HepG2 (cell line): ENCODE results near the gene CDC42BPG. TPM values are rescaled to one million over a fixed set of nuclear protein-coding genes. Genes with fewer than 3 reads are reported as not detected.

Experiments
- AKAP8 ChIP-seq: sonication (generic); formaldehyde crosslinking; IDR thresholded peaks from 2 replicates; pipeline ENCODE4 v1.5.1; 2020; ENCODE audit warnings: mild to moderate bottlenecking, missing genetic modification reagents
- BHLHE40 ChIP-seq: IDR thresholded peaks from 2 replicates; pipeline ENCODE4 v1.6.1; 2011; ENCODE audit warnings: low read length, improper control_type of control experiment
- BORCS8-MEF2B ChIP-seq: sonication (generic); formaldehyde crosslinking; IDR thresholded peaks from 2 replicates; pipeline ENCODE4 v1.8.0; 2022; ENCODE audit warnings: mild to moderate bottlenecking, missing genetic modification reagents
- CC2D1A ChIP-seq: sonication (generic); formaldehyde crosslinking; IDR thresholded peaks from 2 replicates; pipeline ENCODE4 v1.8.1; 2023; ENCODE audit warnings: mild to moderate bottlenecking, missing genetic modification reagents
- FOXA3 ChIP-seq: IDR thresholded peaks from 2 replicates; pipeline ENCODE4 v1.6.1; 2016; ENCODE audit warnings: missing genetic modification reagents, missing compliant biosample characterization
- FOXK1 ChIP-seq: sonication (generic); formaldehyde crosslinking; IDR thresholded peaks from 2 replicates; pipeline ENCODE4 v1.4.0; 2020; ENCODE audit warnings: low read depth, missing genetic modification reagents, borderline replicate concordance
- HDAC6 ChIP-seq: fragments of 200-600 bp; sonication (generic); IDR thresholded peaks from 2 replicates; pipeline ENCODE4 v1.7.0; 2017; ENCODE audit warnings: mild to moderate bottlenecking, antibody characterized with exemption, low read length, low read depth
- HOXA3 ChIP-seq: sonication (generic); formaldehyde crosslinking; IDR thresholded peaks from 2 replicates; pipeline ENCODE4 v1.5.0; 2020; ENCODE audit warnings: missing genetic modification reagents
- IRF2 ChIP-seq: IDR thresholded peaks from 2 replicates; pipeline ENCODE4 v1.6.1; 2018; ENCODE audit warnings: missing genetic modification reagents, missing compliant biosample characterization
- JUN ChIP-seq: sonication (generic); formaldehyde crosslinking; IDR thresholded peaks from 2 replicates; pipeline ENCODE4 v1.4.0; 2020; ENCODE audit warnings: mild to moderate bottlenecking, missing genetic modification reagents
- NAIF1 ChIP-seq: sonication (generic); formaldehyde crosslinking; IDR thresholded peaks from 2 replicates; pipeline ENCODE4 v1.5.0; 2020; ENCODE audit warnings: mild to moderate bottlenecking, missing genetic modification reagents, borderline replicate concordance
- NFKB2 ChIP-seq: sonication (generic); formaldehyde crosslinking; IDR thresholded peaks from 2 replicates; pipeline ENCODE4 v1.4.0; 2020; ENCODE audit warnings: missing genetic modification reagents, borderline replicate concordance
- NKX3-1 ChIP-seq: sonication (generic); formaldehyde crosslinking; IDR thresholded peaks from 2 replicates; pipeline ENCODE4 v1.5.0; 2020; ENCODE audit warnings: missing genetic modification reagents
- POLR2G ChIP-seq: fragments of 200-400 bp; formaldehyde crosslinking; IDR thresholded peaks from 2 replicates; pipeline ENCODE4 v1.6.1; 2018; ENCODE audit warnings: mild to moderate bottlenecking, low read depth, low read length, moderate library complexity
- SP4 ChIP-seq: sonication (generic); formaldehyde crosslinking; IDR thresholded peaks from 2 replicates; pipeline ENCODE4 v1.8.1; 2023; ENCODE audit warnings: mild to moderate bottlenecking, missing genetic modification reagents
- THAP11 ChIP-seq: IDR thresholded peaks from 2 replicates; pipeline ENCODE4 v1.6.1; 2016; ENCODE audit warnings: missing biosample characterization, missing genetic modification reagents
- XBP1 ChIP-seq: sonication (generic); formaldehyde crosslinking; IDR thresholded peaks from 2 replicates; pipeline ENCODE4 v1.5.0; 2020; ENCODE audit warnings: missing genetic modification reagents
- ZFP36L2 ChIP-seq: sonication (generic); formaldehyde crosslinking; IDR thresholded peaks from 2 replicates; pipeline ENCODE4 v1.4.0; 2020; ENCODE audit warnings: missing genetic modification reagents
- ZNF205 ChIP-seq: IDR thresholded peaks from 2 replicates; pipeline ENCODE4 v1.6.1; 2018; ENCODE audit warnings: missing biosample characterization, missing genetic modification reagents
- ZNF549 ChIP-seq: sonication (generic); formaldehyde crosslinking; IDR thresholded peaks from 2 replicates; pipeline ENCODE4 v1.5.0; 2020; ENCODE audit warnings: missing genetic modification reagents
- ZNF703 ChIP-seq: sonication (generic); formaldehyde crosslinking; IDR thresholded peaks from 2 replicates; pipeline ENCODE4 v1.5.1; 2020; ENCODE audit warnings: missing genetic modification reagents, mild to moderate bottlenecking, moderate library complexity, borderline replicate concordance
- ZNF768 ChIP-seq: sonication (generic); formaldehyde crosslinking; IDR thresholded peaks from 2 replicates; pipeline ENCODE4 v1.4.0; 2020; ENCODE audit warnings: missing genetic modification reagents
- ZNF781 ChIP-seq: sonication (generic); formaldehyde crosslinking; IDR thresholded peaks from 2 replicates; pipeline ENCODE4 v1.5.1; 2020; ENCODE audit warnings: borderline replicate concordance, mild to moderate bottlenecking, missing genetic modification reagents; ENCODE audit errors: not compliant biosample characterization
- ZNF792 ChIP-seq: IDR thresholded peaks from 2 replicates; pipeline ENCODE4 v1.6.1; 2016
- ZSCAN9 ChIP-seq: IDR thresholded peaks from 2 replicates; pipeline ENCODE4 v1.6.1; 2016; ENCODE audit warnings: borderline replicate concordance
- polyA plus RNA-seq, 8 experiments: library from polyadenylated mRNA; depleted of rRNA in 3 of 8; stranded (reverse) in 7 of 8; unstranded in 1 of 8; fragments of >200 nt; fragmentation: Illumina TruSeq in 4 of 8; extraction: Trizol in 4 of 8; gene quantifications; 2 replicates each; pipeline versions ENCODE4 v1.2.1 to v1.2.3, GENCODE V29; 2011 to 2016; ENCODE audit warnings: low read depth in 4 of 8, missing spikeins in 1 of 8, mixed read lengths in 1 of 8; ENCODE audit not compliant: insufficient read depth in 1 of 8
- total RNA-seq, 5 experiments: library from RNA; depleted of rRNA; stranded (reverse); fragments of >200 nt; fragmentation: Illumina TruSeq; extraction: Trizol; gene quantifications; 2 replicates each; pipeline ENCODE4 v1.2.3, GENCODE V29; 2016; ENCODE audit warnings: low read depth in 1 of 5
- TF ChIP-seq, protein P1 (sequence below): sonication (generic); formaldehyde crosslinking; IDR thresholded peaks from 2 replicates; pipeline ENCODE4 v1.5.1; 2020; ENCODE audit warnings: mild to moderate bottlenecking, moderate library complexity, missing genetic modification reagents
- TF ChIP-seq, protein P2 (sequence below): sonication (generic); formaldehyde crosslinking; IDR thresholded peaks from 2 replicates; pipeline ENCODE4 v1.5.1; 2020; ENCODE audit warnings: mild to moderate bottlenecking, missing genetic modification reagents, borderline replicate concordance
- TF ChIP-seq, protein P3 (sequence below): sonication (generic); formaldehyde crosslinking; IDR thresholded peaks from 2 replicates; pipeline ENCODE4 v1.8.0; 2022; ENCODE audit warnings: low read depth, missing genetic modification reagents

Gene CDC42BPG
- total and polyA plus RNA-seq, 2 of the 13 experiments (the other 11 are each of a cell fraction or from before 2014, with no cell fraction given), result 0.55 to 1.4 TPM

DNA sequence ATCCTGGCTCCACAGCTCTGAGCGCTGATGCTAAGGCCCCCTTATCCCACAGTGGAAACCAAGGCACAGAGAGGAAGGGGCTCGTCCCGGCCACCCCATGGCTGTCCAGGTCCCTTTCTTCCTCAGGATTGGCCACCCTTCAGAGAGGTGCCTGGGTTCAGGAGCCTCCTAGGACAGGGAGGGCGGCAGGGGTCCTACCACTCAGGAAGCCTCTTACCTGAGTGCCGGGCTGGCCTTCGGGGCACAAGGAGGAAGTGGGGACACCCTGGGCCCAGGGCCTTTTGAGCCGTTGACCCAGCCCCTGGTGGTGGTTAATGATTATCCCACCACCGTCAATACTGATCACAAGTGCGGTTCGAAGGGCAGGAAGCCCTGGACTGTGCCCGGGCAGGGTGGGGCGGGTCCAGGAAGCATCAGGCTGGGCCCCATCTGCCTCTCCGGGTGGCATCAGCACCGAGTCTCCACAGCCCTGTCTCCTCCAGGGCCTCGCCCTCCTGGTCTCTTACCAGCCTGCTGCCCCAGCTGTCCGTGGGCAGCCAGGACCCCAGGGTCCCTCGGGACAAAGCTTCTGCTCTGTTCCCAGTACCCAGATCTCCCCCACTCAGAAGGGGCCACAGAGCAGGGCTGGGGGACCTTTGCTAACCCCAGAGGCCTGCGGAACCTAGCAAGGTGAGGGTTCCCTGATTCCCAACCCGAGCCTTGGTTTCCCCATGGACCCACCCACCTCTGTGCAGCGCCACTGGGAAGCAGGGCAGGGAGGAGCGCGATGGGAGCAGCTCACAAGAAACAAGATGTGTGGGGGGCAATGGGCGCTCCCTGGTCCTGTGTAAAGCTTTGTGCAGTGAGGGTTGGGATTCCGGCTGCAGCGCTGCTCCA, 49.0 kb upstream of the CDC42BPG start (continued):
- TF ChIP-seq CC2D1A (CRISPR knock-in tag) (no peak), BORCS8-MEF2B (CRISPR knock-in tag) (no peak), IRF2 (CRISPR knock-in tag) (peak; percentile 69), ZNF768 (no peak; the same call in 1 of the 2 replicates), ZSCAN9 (CRISPR knock-in tag) (no peak), NFKB2 (CRISPR knock-in tag) (no peak; the same call in 1 of the 2 replicates), HOXA3 (CRISPR knock-in tag) (peak; percentile 76; the same call in 1 of the 2 replicates), ZNF792 (peak; percentile 86), NKX3-1 (CRISPR knock-in tag) (no peak), ZNF781 (CRISPR knock-in tag) (no peak), AKAP8 (CRISPR knock-in tag) (0 out of 2 replicates have a peak, but pooled peaks have one; percentile 72), POLR2G (peak; percentile 97), JUN (0 out of 2 replicates have a peak, but pooled peaks have one; percentile 30), FOXK1 (CRISPR knock-in tag) (0 out of 2 replicates have a peak, but pooled peaks have one; percentile 32), FOXA3 (CRISPR knock-in tag) (peak; percentile 71), SP4 (CRISPR knock-in tag) (peak; percentile 8; the same call in 1 of the 2 replicates), XBP1 (no peak), ZFP36L2 (CRISPR knock-in tag) (no peak), ZNF549 (CRISPR knock-in tag) (no peak), ZNF703 (no peak), ZNF205 (CRISPR knock-in tag) (0 out of 2 replicates have a peak, but pooled peaks have one; percentile 37), NAIF1 (CRISPR knock-in tag) (peak; percentile 80), THAP11 (CRISPR knock-in tag) (peak; percentile 72), BHLHE40 (no peak), HDAC6 (no peak)
- TF ChIP-seq, protein P1, sequence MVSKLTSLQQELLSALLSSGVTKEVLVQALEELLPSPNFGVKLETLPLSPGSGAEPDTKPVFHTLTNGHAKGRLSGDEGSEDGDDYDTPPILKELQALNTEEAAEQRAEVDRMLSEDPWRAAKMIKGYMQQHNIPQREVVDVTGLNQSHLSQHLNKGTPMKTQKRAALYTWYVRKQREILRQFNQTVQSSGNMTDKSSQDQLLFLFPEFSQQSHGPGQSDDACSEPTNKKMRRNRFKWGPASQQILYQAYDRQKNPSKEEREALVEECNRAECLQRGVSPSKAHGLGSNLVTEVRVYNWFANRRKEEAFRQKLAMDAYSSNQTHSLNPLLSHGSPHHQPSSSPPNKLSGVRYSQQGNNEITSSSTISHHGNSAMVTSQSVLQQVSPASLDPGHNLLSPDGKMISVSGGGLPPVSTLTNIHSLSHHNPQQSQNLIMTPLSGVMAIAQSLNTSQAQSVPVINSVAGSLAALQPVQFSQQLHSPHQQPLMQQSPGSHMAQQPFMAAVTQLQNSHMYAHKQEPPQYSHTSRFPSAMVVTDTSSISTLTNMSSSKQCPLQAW (CRISPR knock-in tag), result peak; percentile 100
- TF ChIP-seq, protein P2, sequence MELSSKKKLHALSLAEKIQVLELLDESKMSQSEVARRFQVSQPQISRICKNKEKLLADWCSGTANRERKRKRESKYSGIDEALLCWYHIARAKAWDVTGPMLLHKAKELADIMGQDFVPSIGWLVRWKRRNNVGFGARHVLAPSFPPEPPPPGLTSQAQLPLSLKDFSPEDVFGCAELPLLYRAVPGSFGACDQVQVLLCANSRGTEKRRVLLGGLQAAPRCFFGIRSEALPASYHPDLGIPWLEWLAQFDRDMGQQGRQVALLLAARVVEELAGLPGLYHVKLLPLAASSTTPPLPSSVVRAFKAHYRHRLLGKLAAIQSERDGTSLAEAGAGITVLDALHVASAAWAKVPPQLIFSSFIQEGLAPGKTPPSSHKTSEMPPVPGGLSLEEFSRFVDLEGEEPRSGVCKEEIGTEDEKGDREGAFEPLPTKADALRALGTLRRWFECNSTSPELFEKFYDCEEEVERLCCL (CRISPR knock-in tag), result peak; percentile 52; the same call in 1 of the 2 replicates
- TF ChIP-seq, protein P3, sequence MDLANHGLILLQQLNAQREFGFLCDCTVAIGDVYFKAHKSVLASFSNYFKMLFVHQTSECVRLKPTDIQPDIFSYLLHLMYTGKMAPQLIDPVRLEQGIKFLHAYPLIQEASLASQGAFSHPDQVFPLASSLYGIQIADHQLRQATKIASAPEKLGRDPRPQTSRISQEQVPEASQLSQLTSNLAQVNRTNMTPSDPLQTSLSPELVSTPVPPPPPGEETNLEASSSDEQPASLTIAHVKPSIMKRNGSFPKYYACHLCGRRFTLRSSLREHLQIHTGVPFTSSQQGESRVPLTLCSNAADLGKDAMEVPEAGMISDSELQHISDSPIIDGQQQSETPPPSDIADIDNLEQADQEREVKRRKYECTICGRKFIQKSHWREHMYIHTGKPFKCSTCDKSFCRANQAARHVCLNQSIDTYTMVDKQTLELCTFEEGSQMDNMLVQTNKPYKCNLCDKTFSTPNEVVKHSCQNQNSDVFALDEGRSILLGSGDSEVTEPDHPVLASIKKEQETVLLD (CRISPR knock-in tag), result no peak
